Gastrocnemius medialis (tissue), 4 donors: ENCODE data around the gene FSIP1. TPM values are rescaled to one million over a fixed set of nuclear protein-coding genes. Genes with fewer than 3 reads are reported as not detected.

Source experiments
- ATAC-seq, 2 donors: fragments of 150-250 bp; one replicate each; pipeline ENCODE4 v1.9.1; 2016
- DNase-seq, 2 donors: peaks; one replicate each; pipeline ENCODE4 v3.0.0-alpha.2; 2019
- H3K27ac ChIP-seq, 4 donors: fragments of 200-600 bp; sonication (generic); 1 replicate in 1 of 4; 2 replicates in 3 of 4; pipeline ENCODE4 v1.5.1; 2016 to 2018; ENCODE audit warnings: mild to moderate bottlenecking in 2 of 4, moderate library complexity in 1 of 4
- H3K27me3 ChIP-seq, 3 donors: fragments of 200-600 bp; sonication (generic) in 2 of 3; 1 replicate in 1 of 3; 2 replicates in 2 of 3; pipeline versions ENCODE4 v1.5.1 to v1.6.0; 2016 to 2019; ENCODE audit warnings: mild to moderate bottlenecking in 1 of 3, moderate library complexity in 1 of 3
- H3K36me3 ChIP-seq, 2 donors: fragments of 200-600 bp; sonication (generic) in 1 of 2; one replicate each; pipeline ENCODE4 v1.5.1; 2017 to 2018
- H3K4me1 ChIP-seq, 2 donors: fragments of 200-600 bp; sonication (generic) in 1 of 2; one replicate each; pipeline ENCODE4 v1.5.1; 2016 to 2017; ENCODE audit warnings: mild to moderate bottlenecking in 2 of 2
- H3K4me3 ChIP-seq, 4 donors: fragments of 200-600 bp; sonication (generic) in 3 of 4; 1 replicate in 1 of 4; 2 replicates in 3 of 4; pipeline ENCODE4 v1.5.1; 2016 to 2019; ENCODE audit warnings: mild to moderate bottlenecking in 2 of 4
- H3K9me3 ChIP-seq, 3 donors: fragments of 200-600 bp; sonication (generic) in 2 of 3; 1 replicate in 1 of 3; 2 replicates in 2 of 3; pipeline ENCODE4 v1.5.1; 2016 to 2019
- CTCF ChIP-seq, 5 experiments: fragments of 450-650 bp in 3 of 5; fragments of 200-600 bp in 2 of 5; sonication (generic) in 2 of 5; IDR thresholded peaks in 4 of 5; conservative IDR thresholded peaks in 1 of 5; 1 replicate in 4 of 5; 2 replicates in 1 of 5; pipeline ENCODE4 v1.5.1; 2016 to 2019; ENCODE audit warnings: antibody characterized with exemption in 5 of 5, mild to moderate bottlenecking in 3 of 5, moderate library complexity in 3 of 5
- POLR2A ChIP-seq, 2 donors: fragments of 450-650 bp; IDR thresholded peaks; one replicate each; pipeline ENCODE4 v1.6.1; 2017; ENCODE audit warnings: antibody characterized with exemption in 2 of 2, mild to moderate bottlenecking in 2 of 2, moderate library complexity in 2 of 2
- in situ Hi-C, 4 donors: fragments of 200-750 bp; cut with MboI; loops; one replicate each; pipeline versions ENCODE4 v1.15.0 to v1.8.0; 2017; ENCODE audit warnings: low sequenced_read_pairs in 4 of 4
- intact Hi-C: fragments of 100-400 bp; cut with DNase I; formaldehyde crosslinking; loops from one replicate; pipeline ENCODE4 v1.15.1; 2023; ENCODE audit warnings: low total_unique reads
- total RNA-seq, 4 donors: library from RNA; depleted of rRNA; stranded (reverse); fragments of >200 nt; gene quantifications; one replicate each; pipeline versions ENCODE4 v1.1.0 to v1.2.3, GENCODE V29; 2016

The FSIP1 gene
- total RNA-seq, 4 donors from 2014 or later = 0.11 to 23.9 (median 1.0) TPM; not detected in 1

- H3K27ac ChIP-seq = no peak overlapping the region
- no peaks in the 10 kb centered on the region for H3K9me3 ChIP-seq
- no peaks in the 10 kb centered on the region for H3K27me3 ChIP-seq
- ATAC-seq (no peak), DNase-seq (no peak)
- no peaks in the 10 kb centered on the region for H3K36me3 ChIP-seq
- TF ChIP-seq CTCF (IDR thresholded peaks at IDR 0.05 in 4 of 5, conservative IDR thresholded peaks at IDR 0.05 in 1 of 5) (no peak), POLR2A (IDR thresholded peaks at IDR 0.05) (no peak)
- in situ Hi-C loops (no loop called here), intact Hi-C loops (no loop called here)
- no peaks in the 10 kb centered on the region for H3K4me1 ChIP-seq
- H3K4me3 ChIP-seq = no peak overlapping the region
Observed at GRCh38 chr15:39669241-39669640, 113.4 kb downstream of the FSIP1 start.

GRCh38 chr15:39668457-39668856, 114.2 kb downstream of the FSIP1 start:
- TF ChIP-seq CTCF (IDR thresholded peaks at IDR 0.05 in 4 of 5, conservative IDR thresholded peaks at IDR 0.05 in 1 of 5) = no peak
- no peak for TF ChIP-seq POLR2A (IDR thresholded peaks at IDR 0.05)
- H3K9me3 ChIP-seq = no peaks in the 10 kb centered on the region
- no peaks in the 10 kb centered on the region for H3K4me1 ChIP-seq
- ATAC-seq (no peak), DNase-seq (no peak)
- H3K27me3 ChIP-seq = no peaks in the 10 kb centered on the region
- H3K27ac ChIP-seq = no peak overlapping the region
- H3K4me3 ChIP-seq = no peak overlapping the region
- no peaks in the 10 kb centered on the region for H3K36me3 ChIP-seq
- intact Hi-C loops = no loop called here
- in situ Hi-C loops = no loop called here

GRCh38 chr15:39667382-39668127, 115.1 kb downstream of the FSIP1 start:
- in situ Hi-C loops = no loop called here
- DNase-seq = no peak
- H3K9me3 ChIP-seq = no peaks in the 10 kb centered on the region

GRCh38 chr15:39666677-39667076, 116.0 kb downstream of the FSIP1 start:
- in situ Hi-C loops (no loop called here), intact Hi-C loops (no loop called here)
- TF ChIP-seq CTCF (IDR thresholded peaks at IDR 0.05 in 4 of 5, conservative IDR thresholded peaks at IDR 0.05 in 1 of 5) (no peak), POLR2A (IDR thresholded peaks at IDR 0.05) (no peak)
- no peak for ATAC-seq
- no peak overlapping the region for H3K27ac ChIP-seq
- DNase-seq = no peak
- H3K9me3 ChIP-seq = no peaks in the 10 kb centered on the region
- H3K36me3 ChIP-seq = no peaks in the 10 kb centered on the region
- no peaks in the 10 kb centered on the region for H3K4me1 ChIP-seq
- no peak overlapping the region for H3K4me3 ChIP-seq
- no peaks in the 10 kb centered on the region for H3K27me3 ChIP-seq

More at GRCh38 chr15:39667382-39668127, 115.1 kb downstream of the FSIP1 start:
- intact Hi-C loops = no loop called here
- no peak for ATAC-seq
- no peak overlapping the region for H3K4me3 ChIP-seq
- no peaks in the 10 kb centered on the region for H3K36me3 ChIP-seq
- TF ChIP-seq CTCF (IDR thresholded peaks at IDR 0.05 in 4 of 5, conservative IDR thresholded peaks at IDR 0.05 in 1 of 5) = no peak
- no peak for TF ChIP-seq POLR2A (IDR thresholded peaks at IDR 0.05)
- no peaks in the 10 kb centered on the region for H3K4me1 ChIP-seq
- H3K27me3 ChIP-seq = no peaks in the 10 kb centered on the region
- no peak overlapping the region for H3K27ac ChIP-seq
